ENCODE data around the gene ZNF467.

ZNF467 gene

GRCh38 chr7:149815121-149815520, 41.7 kb upstream of the ZNF467 start:
- TF ChIP-seq CTCF (IDR thresholded peaks at IDR 0.05; ENCODE audit: borderline replicate concordance, extremely low read depth, low read length, poor library complexity, severe bottlenecking) (no peak), EZH2 (IDR thresholded peaks at IDR 0.05; ENCODE audit: borderline replicate concordance, low read depth, low read length, severe bottlenecking) (no peak)

GRCh38 chr7:149814494-149814893, 41.1 kb upstream of the ZNF467 start:
- no peak for TF ChIP-seq CTCF (IDR thresholded peaks at IDR 0.05; ENCODE audit: borderline replicate concordance, extremely low read depth, low read length, poor library complexity, severe bottlenecking)
- TF ChIP-seq EZH2 (IDR thresholded peaks at IDR 0.05; ENCODE audit: borderline replicate concordance, low read depth, low read length, severe bottlenecking): no peak
- DNase-seq (no peak), ATAC-seq (ENCODE audit: insufficient read depth, low read depth) (no peak)
- Histone ChIP-seq H3K9me3 (ENCODE audit: insufficient read depth, low read length, severe bottlenecking) (no peaks in the 10 kb centered on the region), H3K27ac (ENCODE audit: low read length) (no peak overlapping the region), H3K27me3 (ENCODE audit: insufficient read depth, low read length, poor library complexity) (no peaks in the 10 kb centered on the region), H3K4me1 (ENCODE audit: insufficient read depth, low read length) (no peaks in the 10 kb centered on the region), H3K79me2 (ENCODE audit: insufficient read depth, low read length) (no peaks in the 10 kb centered on the region), H3K4me3 (ENCODE audit: low read depth in 1 of 2, low read length in 2 of 2) (no peak overlapping the region), H4K20me1 (ENCODE audit: insufficient read depth, low read length) (no peaks in the 10 kb centered on the region; the same call in 1 of the 2 replicates), H2AFZ (ENCODE audit: low read depth, low read length) (no peak overlapping the region), H3K4me2 (ENCODE audit: insufficient read depth, low read length) (no peak overlapping the region), H3K36me3 (ENCODE audit: insufficient read depth, low read length) (no peaks in the 10 kb centered on the region), H3K9ac (ENCODE audit: low read depth, low read length) (no peak overlapping the region)

More at GRCh38 chr7:149815121-149815520, 41.7 kb upstream of the ZNF467 start:
- Histone ChIP-seq H4K20me1 (ENCODE audit: insufficient read depth, low read length) (peaks cover 4% of the 10 kb centered on the region; the same call in 1 of the 2 replicates), H3K9ac (ENCODE audit: low read depth, low read length) (no peak overlapping the region), H2AFZ (ENCODE audit: low read depth, low read length) (no peak overlapping the region), H3K9me3 (ENCODE audit: insufficient read depth, low read length, severe bottlenecking) (no peaks in the 10 kb centered on the region), H3K4me3 (ENCODE audit: low read depth in 1 of 2, low read length in 2 of 2) (no peak overlapping the region), H3K4me2 (ENCODE audit: insufficient read depth, low read length) (no peak overlapping the region), H3K79me2 (ENCODE audit: insufficient read depth, low read length) (no peaks in the 10 kb centered on the region), H3K27ac (ENCODE audit: low read length) (no peak overlapping the region), H3K36me3 (ENCODE audit: insufficient read depth, low read length) (no peaks in the 10 kb centered on the region), H3K27me3 (ENCODE audit: insufficient read depth, low read length, poor library complexity) (no peaks in the 10 kb centered on the region), H3K4me1 (ENCODE audit: insufficient read depth, low read length) (no peaks in the 10 kb centered on the region)
- ATAC-seq (ENCODE audit: insufficient read depth, low read depth): no peak
- no peak for DNase-seq

GRCh38 chr7:149813254-149814035, 40.1 kb upstream of the ZNF467 start:
- H4K20me1 ChIP-seq (ENCODE audit: insufficient read depth, low read length): no peaks in the 10 kb centered on the region
- no peaks in the 10 kb centered on the region for H3K4me1 ChIP-seq (ENCODE audit: insufficient read depth, low read length)
- no peak overlapping the region for H3K4me2 ChIP-seq (ENCODE audit: insufficient read depth, low read length)
- no peaks in the 10 kb centered on the region for H3K36me3 ChIP-seq (ENCODE audit: insufficient read depth, low read length)
- H3K9me3 ChIP-seq (ENCODE audit: insufficient read depth, low read length, severe bottlenecking): no peaks in the 10 kb centered on the region
- H3K27me3 ChIP-seq (ENCODE audit: insufficient read depth, low read length, poor library complexity): no peaks in the 10 kb centered on the region
- no peak overlapping the region for H3K27ac ChIP-seq (ENCODE audit: low read length)
- H3K4me3 ChIP-seq (ENCODE audit: low read depth in 1 of 2, low read length in 2 of 2): no peak overlapping the region
- TF ChIP-seq EZH2 (IDR thresholded peaks at IDR 0.05; ENCODE audit: borderline replicate concordance, low read depth, low read length, severe bottlenecking): no peak
- DNase-seq (no peak), ATAC-seq (ENCODE audit: insufficient read depth, low read depth) (no peak)
- no peak overlapping the region for H3K9ac ChIP-seq (ENCODE audit: low read depth, low read length)
- no peak overlapping the region for H2AFZ ChIP-seq (ENCODE audit: low read depth, low read length)
- no peaks in the 10 kb centered on the region for H3K79me2 ChIP-seq (ENCODE audit: insufficient read depth, low read length)

GRCh38 chr7:149811831-149812490, 38.6 kb upstream of the ZNF467 start:
- peaks cover 4% of the 10 kb centered on the region for H3K27me3 ChIP-seq (ENCODE audit: insufficient read depth, low read length, poor library complexity)
- no peaks in the 10 kb centered on the region for H3K36me3 ChIP-seq (ENCODE audit: insufficient read depth, low read length)
- no peak overlapping the region for H3K9ac ChIP-seq (ENCODE audit: low read depth, low read length)
- no peak for ATAC-seq (ENCODE audit: insufficient read depth, low read depth)
- no peaks in the 10 kb centered on the region for H4K20me1 ChIP-seq (ENCODE audit: insufficient read depth, low read length)
- H3K9me3 ChIP-seq (ENCODE audit: insufficient read depth, low read length, severe bottlenecking): no peaks in the 10 kb centered on the region
- no peak overlapping the region for H3K4me3 ChIP-seq (ENCODE audit: low read depth in 1 of 2, low read length in 2 of 2)
- H3K4me2 ChIP-seq (ENCODE audit: insufficient read depth, low read length): no peak overlapping the region
- no peak overlapping the region for H3K27ac ChIP-seq (ENCODE audit: low read length)
- DNase-seq: no peak
- TF ChIP-seq CTCF (IDR thresholded peaks at IDR 0.05; ENCODE audit: borderline replicate concordance, extremely low read depth, low read length, poor library complexity, severe bottlenecking) (no peak), EZH2 (IDR thresholded peaks at IDR 0.05; ENCODE audit: borderline replicate concordance, low read depth, low read length, severe bottlenecking) (no peak)
- H3K4me1 ChIP-seq (ENCODE audit: insufficient read depth, low read length): no peaks in the 10 kb centered on the region
- H2AFZ ChIP-seq (ENCODE audit: low read depth, low read length): no peak overlapping the region
- H3K79me2 ChIP-seq (ENCODE audit: insufficient read depth, low read length): no peaks in the 10 kb centered on the region
